Endothelial cell of umbilical vein (primary cell): ENCODE measurements around the gene ANO9. TPM values are rescaled to one million over a fixed set of nuclear protein-coding genes. Genes with fewer than 3 reads are reported as not detected.

Experiments used
- BruUV-seq: library from RNA; stranded (reverse); fragments of 400-500 nt; replicated peaks from 2 replicates; lab custom pipeline; 2021; lab: Mats Ljungman, UMichigan
- CTCF ChIA-PET: fragments of 300-600, 350-600 bp; sonication (Branson Sonifier 250); formaldehyde crosslinking; loops from one replicate; lab custom pipeline; 2021; ENCODE audit warnings: antibody characterized with exemption, inconsistent platforms; lab: Charles Lee
- POLR2A ChIA-PET: fragments of 300-600, 350-600 bp; sonication (Branson Sonifier 250); formaldehyde crosslinking; loops from one replicate; lab custom pipeline; 2021; ENCODE audit warnings: antibody characterized with exemption, inconsistent platforms; lab: Charles Lee
- DNase-seq: peaks from one replicate; pipeline ENCODE4 v3.0.0-alpha.2; 2011; ENCODE audit warnings: low read depth, low spot score
- FAIRE-seq: peaks from 2 replicates; lab custom pipeline; 2011; peaks lifted over from hg19 to GRCh38; lab: Jason Lieb, UNC
- H2AFZ ChIP-seq: 2 replicates; pipeline ENCODE4 v1.6.0; 2012; ENCODE audit warnings: low read depth, low read length, control low read depth, inconsistent platforms
- H3K27ac ChIP-seq: 2 replicates; pipeline ENCODE4 v1.5.1; 2011; ENCODE audit warnings: low read depth, mild to moderate bottlenecking, control low read depth, low read length, moderate library complexity; ENCODE audit not compliant: insufficient read depth
- H3K27me3 ChIP-seq, 2 experiments: 2 replicates each; pipeline versions ENCODE4 v1.6.0 to v1.6.1; 2011; ENCODE audit warnings: low read length in 2 of 2, mixed read lengths in 1 of 2; ENCODE audit not compliant: control insufficient read depth in 2 of 2, insufficient read depth in 2 of 2
- H3K36me3 ChIP-seq, 2 experiments: 2 replicates in 1 of 2; 3 replicates in 1 of 2; pipeline ENCODE4 v1.5.1; 2011; ENCODE audit warnings: low read length in 2 of 2, mild to moderate bottlenecking in 1 of 2, moderate library complexity in 1 of 2; ENCODE audit not compliant: control insufficient read depth in 2 of 2, insufficient read depth in 2 of 2; ENCODE audit errors: extremely low read depth in 1 of 2
- H3K4me1 ChIP-seq: 3 replicates; pipeline ENCODE4 v1.5.1; 2011; ENCODE audit warnings: mild to moderate bottlenecking, low read length; ENCODE audit not compliant: control insufficient read depth, insufficient read depth; ENCODE audit errors: extremely low read depth
- H3K4me2 ChIP-seq: 2 replicates; pipeline ENCODE4 v1.6.1; 2011; ENCODE audit warnings: low read length, control low read depth, mixed read lengths; ENCODE audit not compliant: insufficient read depth
- H3K4me3 ChIP-seq, 3 experiments: fragments of 200-600 bp in 1 of 3; sonication (generic), shearing (Covaris generic) in 1 of 3; replicated peaks in 1 of 3; 2 replicates each; pipeline ENCODE4 v1.5.1; 2011 to 2016; ENCODE audit warnings: control low read depth in 3 of 3, low read length in 3 of 3, mild to moderate bottlenecking in 2 of 3, inconsistent platforms in 1 of 3, low read depth in 1 of 3, moderate library complexity in 1 of 3; ENCODE audit not compliant: insufficient read depth in 1 of 3
- H3K79me2 ChIP-seq: 2 replicates; pipeline ENCODE4 v1.6.0; 2012; ENCODE audit warnings: low read length, inconsistent platforms; ENCODE audit not compliant: control insufficient read depth, insufficient read depth
- H3K9ac ChIP-seq: replicated peaks from 2 replicates; pipeline ENCODE3; 2011; ENCODE audit warnings: low read length, control low read depth; ENCODE audit not compliant: insufficient read depth; ENCODE audit errors: extremely low read depth
- H3K9me1 ChIP-seq: replicated peaks from 3 replicates; pipeline ENCODE4 v1.6.0; 2011; ENCODE audit warnings: mild to moderate bottlenecking, low read length; ENCODE audit not compliant: control insufficient read depth, insufficient read depth; ENCODE audit errors: extremely low read depth
- H3K9me3 ChIP-seq: replicated peaks from 2 replicates; pipeline ENCODE4 v1.5.1; 2012; ENCODE audit warnings: low read length, inconsistent platforms; ENCODE audit not compliant: control insufficient read depth, insufficient read depth
- H4K20me1 ChIP-seq: replicated peaks from 2 replicates; pipeline ENCODE3; 2011; ENCODE audit warnings: mild to moderate bottlenecking, low read length; ENCODE audit not compliant: control insufficient read depth, insufficient read depth; ENCODE audit errors: extremely low read depth
- CTCF ChIP-seq, 2 donors: IDR thresholded peaks; 1 replicate in 1 of 2; 2 replicates in 1 of 2; pipeline ENCODE4 v1.5.1; 2011; ENCODE audit warnings: low read length in 2 of 2, mild to moderate bottlenecking in 2 of 2, moderate library complexity in 2 of 2, control low read depth in 1 of 2, inconsistent platforms in 1 of 2, low read depth in 1 of 2; ENCODE audit not compliant: insufficient read depth in 1 of 2; ENCODE audit errors: extremely low read depth in 1 of 2
- EZH2 ChIP-seq: IDR thresholded peaks from 2 replicates; pipeline ENCODE4 v1.6.1; 2012; ENCODE audit warnings: borderline replicate concordance, low read depth, mild to moderate bottlenecking, moderate library complexity, low read length, inconsistent platforms; ENCODE audit not compliant: severe bottlenecking
- FOS ChIP-seq: IDR thresholded peaks from 2 replicates; pipeline ENCODE4 v1.6.1; 2011; ENCODE audit warnings: mild to moderate bottlenecking, low read length, moderate library complexity, borderline replicate concordance; ENCODE audit not compliant: insufficient read depth
- GATA2 ChIP-seq: IDR thresholded peaks from 2 replicates; pipeline ENCODE4 v1.7.0; 2011; ENCODE audit warnings: low read depth, mild to moderate bottlenecking, moderate library complexity, mixed read lengths, low read length; ENCODE audit not compliant: insufficient read length, insufficient read depth
- JUN ChIP-seq: IDR thresholded peaks from 2 replicates; pipeline ENCODE4 v1.6.1; 2011; ENCODE audit warnings: borderline replicate concordance, low read depth; ENCODE audit not compliant: insufficient read length, insufficient read depth
- MAX ChIP-seq: IDR thresholded peaks from 2 replicates; pipeline ENCODE4 v1.6.1; 2011; ENCODE audit not compliant: insufficient read depth, insufficient read length
- MYC ChIP-seq: IDR thresholded peaks from one replicate; pipeline ENCODE4 v1.6.1; 2011; ENCODE audit warnings: mild to moderate bottlenecking, low read depth, low read length
- POLR2A ChIP-seq: IDR thresholded peaks from 2 replicates; pipeline ENCODE4 v1.6.1; 2012; ENCODE audit warnings: low read depth, mild to moderate bottlenecking, control low read depth, low read length
- POLR2AphosphoS5 ChIP-seq: IDR thresholded peaks from 2 replicates; pipeline ENCODE4 v1.6.1; 2012; ENCODE audit warnings: low read depth, mild to moderate bottlenecking, control low read depth, low read length, moderate library complexity; ENCODE audit not compliant: insufficient read depth
- dilution Hi-C: fragments of 300-500 bp; cut with MboI; formaldehyde crosslinking; loops from one replicate; pipeline ENCODE4 v1.15.0; 2019; ENCODE audit warnings: low sequenced_read_pairs; ENCODE audit not compliant: extremely low pct_ligation_motif_present
- intact Hi-C: fragments of 100-400 bp; cut with micrococcal nuclease; formaldehyde crosslinking; loops from one replicate; pipeline ENCODE4 v1.10.0; 2022
- polyA plus RNA-seq, 4 experiments: library from polyadenylated mRNA; depleted of rRNA in 3 of 4; stranded (reverse) in 3 of 4; unstranded in 1 of 4; fragments of >200 nt; gene quantifications; 2 replicates each; pipeline versions ENCODE4 v1.2.1 to v1.2.3, GENCODE V29; 2011 to 2012; ENCODE audit warnings: missing spikeins in 1 of 4
- total RNA-seq: library from RNA; stranded (reverse); gene quantifications from 2 replicates; pipeline ENCODE4 v1.2.3, GENCODE V29; 2021

The ANO9 gene
- total and polyA plus RNA-seq, 2 donors (not counting 3 experiments of a cell fraction or from before 2014, with no cell fraction given): 0.23 TPM; not detected in 1

GRCh38 chr11:422249-422656, 19.6 kb downstream of the ANO9 start:
- BruUV-seq: no TSS peak
- H3K79me2 ChIP-seq: no peaks in the 10 kb centered on the region
- no peak overlapping the region for H3K4me3 ChIP-seq
- H3K36me3 ChIP-seq: no peaks in the 10 kb centered on the region
- H3K27me3 ChIP-seq: peaks cover 7 to 14% of the 10 kb centered on the region in 2 experiments
- CTCF ChIA-PET: interaction anchor here (0.9 kb wide), 1 partner anchor 26 kb away, joined by 3 read pairs; no protein-coding TSS in a partner anchor
- dilution Hi-C loops (no loop called here), intact Hi-C loops (no loop called here)
- H3K27ac ChIP-seq: no peak overlapping the region
- DNase-seq (no peak), FAIRE-seq (no peak)
- H3K9ac ChIP-seq: no peak overlapping the region
- TF ChIP-seq MAX (no peak), GATA2 (no peak), FOS (no peak), JUN (no peak), CTCF (IDR thresholded peaks at IDR 0.05; ENCODE audit: extremely low read depth in 1 of 2, insufficient read depth in 1 of 2, low read depth in 1 of 2, low read length in 2 of 2) (no peak), MYC (no peak), POLR2AphosphoS5 (no peak), POLR2A (no peak), EZH2 (no peak)
- POLR2A ChIA-PET: no interaction called here
- H3K9me1 ChIP-seq: no peaks in the 10 kb centered on the region
- no peaks in the 10 kb centered on the region for H4K20me1 ChIP-seq
- no peaks in the 10 kb centered on the region for H3K9me3 ChIP-seq
- H3K4me2 ChIP-seq: no peak overlapping the region
- no peaks in the 10 kb centered on the region for H3K4me1 ChIP-seq
- no peak overlapping the region for H2AFZ ChIP-seq
